ENCODE results near the gene OR2V2. TPM values are rescaled to one million over a fixed set of nuclear protein-coding genes. Genes with fewer than 3 reads are reported as not detected.

OR2V2 gene
- total RNA-seq, 1 experiment from 2014 or later, result not detected

DNA sequence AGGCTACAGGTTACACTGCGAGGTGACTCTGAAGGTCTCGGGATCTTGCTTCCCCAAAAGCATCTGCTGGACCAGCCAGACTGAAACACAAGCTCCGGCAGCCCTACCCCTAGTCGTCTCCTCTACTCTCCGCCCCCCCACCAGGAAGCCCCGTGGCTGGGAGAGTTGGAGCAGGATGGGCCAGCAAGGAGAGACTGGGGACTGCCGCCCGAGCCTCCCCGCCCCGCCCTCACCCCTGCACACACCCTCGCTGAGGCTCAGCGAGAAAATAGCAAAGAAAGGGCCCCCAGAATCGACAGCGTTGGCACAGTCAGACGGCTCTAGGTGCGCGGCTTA is 56.4 kb downstream of the OR2V2 start:
- Histone ChIP-seq H4K91ac (ENCODE audit: insufficient read length, low read depth, low read length) (no peak overlapping the region), H3K4me2 (ENCODE audit: insufficient read depth, insufficient read length, low read length) (peak overlapping the region; percentile 92), H4K20me1 (ENCODE audit: control insufficient read depth, insufficient read depth, insufficient read length) (no peaks in the 10 kb centered on the region), H2AK5ac (ENCODE audit: insufficient read length, low read length) (no peak overlapping the region), H3K18ac (ENCODE audit: insufficient read length, low read depth, low read length) (no peak overlapping the region), H3K56ac (ENCODE audit: insufficient read length, low read depth, low read length) (no peak overlapping the region), H2BK12ac (ENCODE audit: insufficient read length, low read depth, low read length) (no peak overlapping the region), H4K5ac (ENCODE audit: insufficient read length, low read depth, low read length) (no peak overlapping the region), H4K8ac (replicated peaks; ENCODE audit: insufficient read length, low read depth, low read length) (no peak overlapping the region), H3K23ac (ENCODE audit: insufficient read length, low read depth, low read length) (no peak overlapping the region), H3K27me3 (ENCODE audit: insufficient read depth, low read length) (peaks cover 26% of the 10 kb centered on the region; the same call in 1 of the 2 replicates), H3T11ph (ENCODE audit: low read length) (no peak overlapping the region), H2BK5ac (ENCODE audit: insufficient read length, low read length) (no peak overlapping the region), H2BK120ac (ENCODE audit: low read depth, low read length, poor library complexity, severe bottlenecking) (no peak overlapping the region), H2BK15ac (ENCODE audit: low read depth, low read length) (no peak overlapping the region), H2AFZ (ENCODE audit: low read length) (no peak overlapping the region), H3K79me1 (ENCODE audit: insufficient read depth, low read depth, low read length, poor library complexity, severe bottlenecking) (no peaks in the 10 kb centered on the region), H3K9ac (ENCODE audit: extremely low read depth, insufficient read length, low read length) (no peak overlapping the region), H3K4ac (ENCODE audit: low read depth, low read length) (no peak overlapping the region), H3K27ac (ENCODE audit: insufficient read length, low read depth, low read length) (no peak overlapping the region), H2BK20ac (ENCODE audit: low read depth, low read length, poor library complexity, severe bottlenecking) (no peak overlapping the region), H3K4me1 (ENCODE audit: insufficient read depth, low read length) (peaks cover 3% of the 10 kb centered on the region; the same call in 1 of the 2 replicates), H3K79me2 (ENCODE audit: insufficient read depth, low read length) (no peaks in the 10 kb centered on the region), H3K23me2 (ENCODE audit: insufficient read length, low read depth, low read length, poor library complexity, severe bottlenecking) (peaks cover 26% of the 10 kb centered on the region), H3K14ac (ENCODE audit: insufficient read depth, low read length) (no peak overlapping the region), H3K9me3 (ENCODE audit: control insufficient read depth, low read depth, low read length) (no peaks in the 10 kb centered on the region)
- peaks cover 11 to 16% of the 10 kb centered on the region in 2 experiments; a peak in 3 of 5 replicates for H3K9me3 Mint-ChIP-seq
- H3K27ac Mint-ChIP-seq, result no peak overlapping the region
- DNase-seq, result no peak
- TF ChIP-seq, protein P1, sequence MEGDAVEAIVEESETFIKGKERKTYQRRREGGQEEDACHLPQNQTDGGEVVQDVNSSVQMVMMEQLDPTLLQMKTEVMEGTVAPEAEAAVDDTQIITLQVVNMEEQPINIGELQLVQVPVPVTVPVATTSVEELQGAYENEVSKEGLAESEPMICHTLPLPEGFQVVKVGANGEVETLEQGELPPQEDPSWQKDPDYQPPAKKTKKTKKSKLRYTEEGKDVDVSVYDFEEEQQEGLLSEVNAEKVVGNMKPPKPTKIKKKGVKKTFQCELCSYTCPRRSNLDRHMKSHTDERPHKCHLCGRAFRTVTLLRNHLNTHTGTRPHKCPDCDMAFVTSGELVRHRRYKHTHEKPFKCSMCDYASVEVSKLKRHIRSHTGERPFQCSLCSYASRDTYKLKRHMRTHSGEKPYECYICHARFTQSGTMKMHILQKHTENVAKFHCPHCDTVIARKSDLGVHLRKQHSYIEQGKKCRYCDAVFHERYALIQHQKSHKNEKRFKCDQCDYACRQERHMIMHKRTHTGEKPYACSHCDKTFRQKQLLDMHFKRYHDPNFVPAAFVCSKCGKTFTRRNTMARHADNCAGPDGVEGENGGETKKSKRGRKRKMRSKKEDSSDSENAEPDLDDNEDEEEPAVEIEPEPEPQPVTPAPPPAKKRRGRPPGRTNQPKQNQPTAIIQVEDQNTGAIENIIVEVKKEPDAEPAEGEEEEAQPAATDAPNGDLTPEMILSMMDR (conservative IDR thresholded peaks at IDR 0.05), result no peak
- peaks cover 41 to 50% of the 10 kb centered on the region in 2 experiments for H3K4me1 Mint-ChIP-seq
- H3K4me3 Mint-ChIP-seq, result peak overlapping the region; percentile 66 to 88
- H3K27me3 Mint-ChIP-seq (ENCODE audit: low read depth), result peaks cover 85% of the 10 kb centered on the region
- WGBS (ENCODE audit: extremely low coverage, insufficient read length, low lambda C conversion rate), result no CpG with 5 or more reads among the region's 17 CpGs
- peaks cover 0 to 8% (median 0%) of the 10 kb centered on the region in 3 experiments; a peak in 2 of 7 replicates for H3K36me3 Mint-ChIP-seq (ENCODE audit: insufficient read depth in 1 of 3, low read depth in 3 of 3)

Measured in H9 (cell line).